GM12891 (cell line): Measurements from ENCODE around the gene SLC16A3.

Source experiments
- POLR2A ChIP-seq: IDR thresholded peaks from 2 replicates; pipeline ENCODE4 v1.6.1; 2011; ENCODE audit warnings: low read depth, low read length, control low read depth
- POLR2AphosphoS5 ChIP-seq: IDR thresholded peaks from 2 replicates; pipeline ENCODE4 v1.6.1; 2011; ENCODE audit warnings: low read depth, low read length, control low read depth
- SPI1 ChIP-seq: IDR thresholded peaks from 2 replicates; pipeline ENCODE4 v1.6.1; 2011; ENCODE audit warnings: low read depth, low read length, control low read depth
- TAF1 ChIP-seq: IDR thresholded peaks from 2 replicates; pipeline ENCODE4 v1.6.1; 2011; ENCODE audit warnings: low read depth, low read length, control low read depth

DNA sequence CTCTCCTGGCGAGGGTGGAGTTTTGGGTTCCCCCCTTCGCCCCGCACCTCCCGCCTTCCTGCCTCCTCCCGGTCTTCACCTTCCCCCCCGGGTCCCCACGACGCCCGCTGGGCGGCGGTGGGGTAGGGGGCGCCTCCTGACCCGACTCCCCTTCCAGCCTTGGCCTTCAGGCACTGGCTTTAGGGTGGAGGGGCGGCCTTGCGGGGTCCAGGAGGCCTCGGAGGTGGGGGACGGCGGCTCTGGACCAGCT lies 2.4 kb downstream of the SLC16A3 start:
- TF ChIP-seq POLR2A = no peak
- no peak for TF ChIP-seq POLR2AphosphoS5
- no peak for TF ChIP-seq TAF1
- TF ChIP-seq SPI1 = no peak
